Measurements from ENCODE around the gene SND1.

Gene SND1

DNA sequence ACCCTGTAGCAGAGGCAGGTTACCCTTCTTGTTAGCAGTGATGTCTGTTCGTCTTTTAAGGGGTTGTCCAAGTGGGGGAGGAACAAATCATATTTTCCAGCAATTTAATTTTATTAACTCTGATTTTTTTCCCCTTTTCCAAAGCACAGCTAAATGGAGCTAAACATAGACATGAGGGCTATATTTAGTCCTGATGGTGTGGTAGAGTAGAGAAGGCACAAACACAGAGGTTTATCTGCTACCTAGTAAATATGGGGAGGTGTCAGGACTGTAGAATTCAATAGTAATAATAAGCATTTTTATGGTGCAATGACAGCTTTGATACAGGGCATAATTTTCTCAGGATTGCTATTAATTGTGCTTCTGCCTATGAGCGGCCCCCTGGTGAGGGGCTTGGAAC is 356.8 kb downstream of the SND1 start:
- Histone ChIP-seq H3K36me3 (ENCODE audit: low read length) (no peaks in the 10 kb centered on the region), H3F3A (ENCODE audit: insufficient read depth) (no peaks in the 10 kb centered on the region), H3K9me2 (replicated peaks; ENCODE audit: insufficient read depth, low read length) (no peaks in the 10 kb centered on the region), H2AFZ (ENCODE audit: low read depth, low read length, severe bottlenecking) (no peak overlapping the region), H3K79me2 (ENCODE audit: insufficient read depth, low read length) (no peaks in the 10 kb centered on the region), H3K27me3 (ENCODE audit: low read length) (no peaks in the 10 kb centered on the region), H3K4me2 (ENCODE audit: low read depth, low read length, poor library complexity, severe bottlenecking) (no peak overlapping the region), H3K4me3 (ENCODE audit: insufficient read depth, low read length, poor library complexity, severe bottlenecking) (no peak overlapping the region), H3K9ac (ENCODE audit: low read length) (no peak overlapping the region), H3K27ac (ENCODE audit: low read depth, low read length) (no peak overlapping the region), H4K20me1 (ENCODE audit: low read depth, low read length) (no peaks in the 10 kb centered on the region), H3K9me3 (ENCODE audit: insufficient read depth, low read length) (no peaks in the 10 kb centered on the region)
- TF ChIP-seq EZH2phosphoT487 (conservative IDR thresholded peaks at IDR 0.05; ENCODE audit: low read length): no peak
- TF ChIP-seq, protein P1, sequence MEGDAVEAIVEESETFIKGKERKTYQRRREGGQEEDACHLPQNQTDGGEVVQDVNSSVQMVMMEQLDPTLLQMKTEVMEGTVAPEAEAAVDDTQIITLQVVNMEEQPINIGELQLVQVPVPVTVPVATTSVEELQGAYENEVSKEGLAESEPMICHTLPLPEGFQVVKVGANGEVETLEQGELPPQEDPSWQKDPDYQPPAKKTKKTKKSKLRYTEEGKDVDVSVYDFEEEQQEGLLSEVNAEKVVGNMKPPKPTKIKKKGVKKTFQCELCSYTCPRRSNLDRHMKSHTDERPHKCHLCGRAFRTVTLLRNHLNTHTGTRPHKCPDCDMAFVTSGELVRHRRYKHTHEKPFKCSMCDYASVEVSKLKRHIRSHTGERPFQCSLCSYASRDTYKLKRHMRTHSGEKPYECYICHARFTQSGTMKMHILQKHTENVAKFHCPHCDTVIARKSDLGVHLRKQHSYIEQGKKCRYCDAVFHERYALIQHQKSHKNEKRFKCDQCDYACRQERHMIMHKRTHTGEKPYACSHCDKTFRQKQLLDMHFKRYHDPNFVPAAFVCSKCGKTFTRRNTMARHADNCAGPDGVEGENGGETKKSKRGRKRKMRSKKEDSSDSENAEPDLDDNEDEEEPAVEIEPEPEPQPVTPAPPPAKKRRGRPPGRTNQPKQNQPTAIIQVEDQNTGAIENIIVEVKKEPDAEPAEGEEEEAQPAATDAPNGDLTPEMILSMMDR (IDR thresholded peaks at IDR 0.05; ENCODE audit: insufficient read depth, low read length, poor library complexity, severe bottlenecking): no peak

GRCh38 chr7:128010391-128011127 is 358.6 kb downstream of the SND1 start:
- H3F3A ChIP-seq (ENCODE audit: insufficient read depth): no peaks in the 10 kb centered on the region
- no peak overlapping the region for H3K4me2 ChIP-seq (ENCODE audit: low read depth, low read length, poor library complexity, severe bottlenecking)
- H2AFZ ChIP-seq (ENCODE audit: low read depth, low read length, severe bottlenecking): no peak overlapping the region
- H3K36me3 ChIP-seq (ENCODE audit: low read length): no peaks in the 10 kb centered on the region
- H3K4me3 ChIP-seq (ENCODE audit: insufficient read depth, low read length, poor library complexity, severe bottlenecking): no peak overlapping the region
- H4K20me1 ChIP-seq (ENCODE audit: low read depth, low read length): no peaks in the 10 kb centered on the region
- no peaks in the 10 kb centered on the region for H3K9me2 ChIP-seq (replicated peaks; ENCODE audit: insufficient read depth, low read length)
- no peaks in the 10 kb centered on the region for H3K79me2 ChIP-seq (ENCODE audit: insufficient read depth, low read length)
- no peak overlapping the region for H3K9ac ChIP-seq (ENCODE audit: low read length)
- H3K27ac ChIP-seq (ENCODE audit: low read depth, low read length): no peak overlapping the region
- H3K9me3 ChIP-seq (ENCODE audit: insufficient read depth, low read length): no peaks in the 10 kb centered on the region
- no peaks in the 10 kb centered on the region for H3K27me3 ChIP-seq (ENCODE audit: low read length)
- TF ChIP-seq EZH2phosphoT487 (conservative IDR thresholded peaks at IDR 0.05; ENCODE audit: low read length): no peak
- TF ChIP-seq, protein P1 (IDR thresholded peaks at IDR 0.05; ENCODE audit: insufficient read depth, low read length, poor library complexity, severe bottlenecking): no peak

- Histone ChIP-seq H3K27ac (ENCODE audit: low read depth, low read length) (no peak overlapping the region), H3K4me3 (ENCODE audit: insufficient read depth, low read length, poor library complexity, severe bottlenecking) (no peak overlapping the region), H3F3A (ENCODE audit: insufficient read depth) (no peaks in the 10 kb centered on the region), H3K27me3 (ENCODE audit: low read length) (no peaks in the 10 kb centered on the region), H3K9me2 (replicated peaks; ENCODE audit: insufficient read depth, low read length) (no peaks in the 10 kb centered on the region), H4K20me1 (ENCODE audit: low read depth, low read length) (no peaks in the 10 kb centered on the region), H3K9me3 (ENCODE audit: insufficient read depth, low read length) (no peaks in the 10 kb centered on the region), H3K4me2 (ENCODE audit: low read depth, low read length, poor library complexity, severe bottlenecking) (no peak overlapping the region), H3K36me3 (ENCODE audit: low read length) (no peaks in the 10 kb centered on the region), H2AFZ (ENCODE audit: low read depth, low read length, severe bottlenecking) (no peak overlapping the region), H3K79me2 (ENCODE audit: insufficient read depth, low read length) (no peaks in the 10 kb centered on the region), H3K9ac (ENCODE audit: low read length) (no peak overlapping the region)
- no peak for TF ChIP-seq EZH2phosphoT487 (conservative IDR thresholded peaks at IDR 0.05; ENCODE audit: low read length)
- TF ChIP-seq, protein P1 (IDR thresholded peaks at IDR 0.05; ENCODE audit: insufficient read depth, low read length, poor library complexity, severe bottlenecking): no peak
Measured at GRCh38 chr7:128011131-128011661, 359.2 kb downstream of the SND1 start.

Data from SU-DHL-6 (cell line).